ENCODE measurements around the gene DNASE2.
A peak's percentile ranks its signal among the peaks of the same experiment; 100 is the strongest.

DNASE2 gene

DNA sequence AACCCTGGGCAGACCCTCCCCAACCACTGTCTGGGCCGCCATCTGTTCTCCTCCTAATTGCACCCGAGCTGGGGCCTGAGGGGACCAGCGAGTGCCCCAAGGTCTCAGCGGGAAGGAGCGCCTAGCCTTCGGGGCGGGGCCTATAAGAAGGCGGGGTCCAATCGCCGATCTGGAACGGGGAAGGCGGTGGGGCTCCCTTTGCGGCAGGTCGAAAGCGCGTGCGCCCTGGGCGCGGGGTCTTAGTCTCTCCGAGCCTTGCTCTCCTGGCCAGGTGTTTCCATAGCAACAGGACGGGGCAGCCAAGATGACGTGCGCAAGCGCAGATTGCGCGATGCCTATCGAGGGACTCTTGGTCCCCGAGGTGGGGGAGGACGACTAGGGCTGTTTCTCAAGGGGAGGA lies 40.2 kb downstream of the DNASE2 start:
- peak overlapping the region; percentile 34 for H3K4me3 ChIP-seq (ENCODE audit: low read length)
- TF ChIP-seq, protein P1, sequence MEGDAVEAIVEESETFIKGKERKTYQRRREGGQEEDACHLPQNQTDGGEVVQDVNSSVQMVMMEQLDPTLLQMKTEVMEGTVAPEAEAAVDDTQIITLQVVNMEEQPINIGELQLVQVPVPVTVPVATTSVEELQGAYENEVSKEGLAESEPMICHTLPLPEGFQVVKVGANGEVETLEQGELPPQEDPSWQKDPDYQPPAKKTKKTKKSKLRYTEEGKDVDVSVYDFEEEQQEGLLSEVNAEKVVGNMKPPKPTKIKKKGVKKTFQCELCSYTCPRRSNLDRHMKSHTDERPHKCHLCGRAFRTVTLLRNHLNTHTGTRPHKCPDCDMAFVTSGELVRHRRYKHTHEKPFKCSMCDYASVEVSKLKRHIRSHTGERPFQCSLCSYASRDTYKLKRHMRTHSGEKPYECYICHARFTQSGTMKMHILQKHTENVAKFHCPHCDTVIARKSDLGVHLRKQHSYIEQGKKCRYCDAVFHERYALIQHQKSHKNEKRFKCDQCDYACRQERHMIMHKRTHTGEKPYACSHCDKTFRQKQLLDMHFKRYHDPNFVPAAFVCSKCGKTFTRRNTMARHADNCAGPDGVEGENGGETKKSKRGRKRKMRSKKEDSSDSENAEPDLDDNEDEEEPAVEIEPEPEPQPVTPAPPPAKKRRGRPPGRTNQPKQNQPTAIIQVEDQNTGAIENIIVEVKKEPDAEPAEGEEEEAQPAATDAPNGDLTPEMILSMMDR (conservative IDR thresholded peaks at IDR 0.05; ENCODE audit: low read length): no peak
- DNase-seq (ENCODE audit: low read depth): no peak

DNA sequence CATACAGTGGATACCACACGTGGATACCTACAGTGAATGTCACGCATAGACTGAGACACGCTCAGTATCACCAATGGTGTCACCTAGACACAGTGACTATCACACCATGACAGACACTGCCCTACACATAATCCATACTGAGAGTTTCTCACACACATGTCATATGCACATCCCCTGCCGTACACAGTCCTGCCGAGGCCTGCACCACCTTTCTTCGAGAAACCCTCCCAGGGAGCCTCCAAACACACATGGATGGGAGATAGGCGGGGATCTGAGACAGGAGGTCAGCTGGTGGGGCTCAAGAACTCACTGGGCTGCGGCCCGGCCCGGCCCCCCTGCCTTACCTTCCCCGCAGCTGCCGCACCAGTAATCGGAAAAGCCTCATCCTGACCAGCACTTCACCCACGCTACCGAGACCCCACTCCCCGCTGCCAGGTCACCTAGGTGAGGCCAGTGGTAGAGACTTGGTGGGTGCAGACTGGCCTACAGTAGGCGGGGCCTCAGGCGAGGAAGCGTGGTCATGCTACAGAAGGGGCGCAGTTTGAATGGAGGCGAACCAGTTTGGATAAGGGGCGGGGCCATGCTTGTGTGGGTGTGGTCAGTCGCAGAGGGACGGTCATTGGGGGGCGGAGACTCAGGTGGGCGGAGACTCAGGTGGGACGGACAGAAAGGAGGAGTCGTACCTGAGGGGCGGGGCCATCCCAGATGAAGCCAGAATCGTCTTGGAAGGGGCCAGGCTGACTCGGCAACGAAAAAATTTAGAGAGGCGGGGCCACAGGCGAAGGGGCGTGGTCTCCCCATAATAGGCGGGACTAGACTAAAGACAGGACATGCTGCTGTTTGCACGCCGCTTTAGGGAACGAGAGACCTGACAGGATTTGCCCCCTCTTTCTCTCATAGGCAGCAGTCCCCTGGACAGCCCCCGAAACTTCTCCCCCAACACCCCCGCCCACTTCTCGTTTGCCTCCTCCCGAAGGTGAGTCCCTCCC lies 40.9 kb downstream of the DNASE2 start:
- peak; percentile 46 for DNase-seq (ENCODE audit: low read depth)
- H3K4me3 ChIP-seq (ENCODE audit: low read length): peak overlapping the region; percentile 34
- TF ChIP-seq, protein P1 (conservative IDR thresholded peaks at IDR 0.05; ENCODE audit: low read length): no peak

DNA sequence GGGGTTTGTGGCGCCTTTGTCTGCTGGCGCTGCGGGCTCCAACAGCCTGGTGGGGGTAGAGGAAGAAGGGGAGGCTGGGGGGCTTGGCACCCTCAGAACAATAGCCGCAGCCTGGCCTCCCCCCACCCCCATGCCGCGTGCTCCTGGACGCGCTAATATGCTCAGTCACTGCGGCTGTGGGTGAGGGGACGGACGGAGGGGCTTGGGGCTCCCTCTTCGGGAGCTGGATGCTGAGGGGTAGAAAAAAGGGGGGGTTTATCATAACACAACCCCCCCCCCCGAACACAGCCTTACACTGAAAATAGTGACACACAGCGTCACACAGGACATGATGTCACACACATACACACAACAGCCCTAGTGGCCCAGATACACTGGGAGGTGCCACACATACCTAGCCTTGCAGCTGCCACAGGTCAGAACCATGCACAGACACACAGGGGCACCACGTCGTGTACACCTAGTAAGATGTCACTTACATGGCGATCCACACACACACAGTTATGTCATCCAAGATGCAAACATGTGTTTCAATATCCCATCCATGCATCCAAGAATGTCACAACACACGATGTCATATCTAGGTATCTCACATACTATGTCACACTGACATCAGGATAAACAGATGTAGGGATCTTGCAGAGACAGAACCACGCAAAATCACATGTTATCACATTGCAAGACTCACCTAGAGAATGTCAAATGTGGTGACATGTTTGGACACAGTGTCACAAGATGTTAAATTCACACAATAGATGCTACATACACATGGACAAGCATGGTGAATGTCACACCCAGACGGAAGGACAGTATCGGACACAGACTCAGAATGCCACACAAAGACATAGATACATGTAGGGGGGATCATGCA lies 42.1 kb downstream of the DNASE2 start:
- no peak overlapping the region for H3K4me3 ChIP-seq (ENCODE audit: low read length)
- TF ChIP-seq, protein P1 (conservative IDR thresholded peaks at IDR 0.05; ENCODE audit: low read length): no peak
- no peak for DNase-seq (ENCODE audit: low read depth)

DNA sequence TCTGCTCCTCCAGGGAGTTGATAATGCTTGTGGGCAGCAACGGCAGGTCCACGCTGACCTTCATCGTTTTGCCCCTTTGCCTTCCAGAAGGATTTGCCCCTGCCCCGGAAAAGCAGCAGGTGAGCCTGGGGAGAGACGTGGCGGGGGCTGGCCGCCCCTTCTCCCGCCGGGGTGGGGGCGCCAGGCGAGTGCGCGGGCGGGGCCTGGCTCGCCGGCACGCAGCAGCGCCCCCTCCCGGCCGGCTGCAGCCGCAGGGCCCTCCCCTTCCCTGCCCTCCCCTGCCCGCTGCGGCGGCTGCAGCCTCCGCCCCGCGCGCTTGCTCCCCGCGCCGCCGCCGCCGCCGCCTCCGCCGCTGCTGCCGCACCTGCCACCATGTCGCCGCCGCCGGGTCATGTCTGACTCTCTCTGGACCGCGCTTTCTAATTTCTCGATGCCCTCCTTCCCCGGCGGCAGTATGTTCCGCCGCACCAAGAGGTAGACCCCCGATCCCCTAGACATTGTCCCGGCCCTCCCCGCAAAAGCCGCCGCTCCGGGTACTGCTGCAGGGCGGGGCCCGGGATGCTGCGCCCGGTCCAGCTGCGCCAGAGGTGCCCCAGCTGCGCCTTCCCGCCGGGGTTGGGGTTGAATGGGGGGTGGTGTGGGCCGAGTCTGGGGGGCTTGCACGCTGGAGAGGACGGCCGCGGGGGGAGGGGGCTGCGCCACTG lies 42.9 kb downstream of the DNASE2 start, which contains the start of gene MAST1:
TSS of gene MAST1 (plus strand) at position 334 of the 704 bp plus-strand sequence. CDS start at position 392, 58 bp downstream.
- peak within 1 kb of the TSS; percentile 15; the same call in 1 of the 2 replicates for H3K4me3 ChIP-seq (ENCODE audit: low read length)
- TF ChIP-seq, protein P1 (conservative IDR thresholded peaks at IDR 0.05; ENCODE audit: low read length): no peak; the same call in 1 of the 2 replicates
- DNase-seq (ENCODE audit: low read depth): no peak

DNA sequence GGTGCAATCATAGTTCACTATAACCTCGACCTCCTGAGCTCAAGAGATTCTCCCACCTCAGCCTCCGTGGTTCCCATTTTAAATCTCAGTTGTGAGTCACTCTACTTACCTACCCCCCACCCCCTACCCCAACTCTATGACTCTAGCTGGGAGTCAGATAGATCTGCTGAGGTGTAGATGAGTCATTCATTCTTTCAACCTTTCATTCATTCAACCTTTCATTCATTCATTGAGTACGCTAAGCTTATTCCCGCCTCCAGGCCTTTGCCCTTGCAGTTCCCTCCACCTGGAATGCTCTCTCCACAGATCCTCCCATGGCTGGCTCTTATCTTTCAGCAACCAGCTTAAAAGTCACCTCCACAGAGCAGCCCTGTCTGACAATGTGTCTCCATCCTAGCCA lies 44.0 kb downstream of the DNASE2 start:
- no peak overlapping the region for H3K4me3 ChIP-seq (ENCODE audit: low read length)
- DNase-seq (ENCODE audit: low read depth): no peak
- TF ChIP-seq, protein P1 (conservative IDR thresholded peaks at IDR 0.05; ENCODE audit: low read length): no peak

DNA sequence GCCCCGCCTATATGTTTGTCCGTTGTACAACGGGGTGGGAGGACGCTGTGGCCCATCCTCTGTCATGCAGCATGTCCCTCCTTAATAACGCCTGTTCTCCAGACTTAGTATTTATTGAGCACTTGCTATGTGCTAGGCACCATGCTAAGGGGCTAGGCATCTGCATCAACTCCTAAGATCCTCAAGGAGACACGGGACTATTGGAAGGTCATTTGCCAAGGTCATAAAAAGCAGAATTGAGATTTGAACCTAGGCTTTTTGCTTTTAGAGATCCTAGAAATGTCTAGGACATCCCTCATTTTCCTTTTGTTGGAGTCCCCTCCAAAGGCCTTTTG lies 44.8 kb downstream of the DNASE2 start:
- H3K4me3 ChIP-seq (ENCODE audit: low read length): no peak overlapping the region
- DNase-seq (ENCODE audit: low read depth): no peak
- TF ChIP-seq, protein P1 (conservative IDR thresholded peaks at IDR 0.05; ENCODE audit: low read length): no peak

All from AG10803 (cell line).